Uterus (tissue), 2 donors: ENCODE data around the gene ADCY9.

Experiments used
- CTCF ChIP-seq, 4 experiments: fragments of 200-600 bp in 2 of 4; fragments of 450-650 bp in 2 of 4; sonication (generic) in 2 of 4; IDR thresholded peaks; one replicate each; pipeline ENCODE4 v1.5.1; 2016 to 2019; ENCODE audit warnings: antibody characterized with exemption in 4 of 4, mild to moderate bottlenecking in 2 of 4, moderate library complexity in 1 of 4
- POLR2A ChIP-seq, 2 donors: fragments of 450-650 bp; IDR thresholded peaks; one replicate each; pipeline ENCODE4 v1.6.1; 2016; ENCODE audit warnings: antibody characterized with exemption in 2 of 2, mild to moderate bottlenecking in 1 of 2, moderate library complexity in 1 of 2

DNA sequence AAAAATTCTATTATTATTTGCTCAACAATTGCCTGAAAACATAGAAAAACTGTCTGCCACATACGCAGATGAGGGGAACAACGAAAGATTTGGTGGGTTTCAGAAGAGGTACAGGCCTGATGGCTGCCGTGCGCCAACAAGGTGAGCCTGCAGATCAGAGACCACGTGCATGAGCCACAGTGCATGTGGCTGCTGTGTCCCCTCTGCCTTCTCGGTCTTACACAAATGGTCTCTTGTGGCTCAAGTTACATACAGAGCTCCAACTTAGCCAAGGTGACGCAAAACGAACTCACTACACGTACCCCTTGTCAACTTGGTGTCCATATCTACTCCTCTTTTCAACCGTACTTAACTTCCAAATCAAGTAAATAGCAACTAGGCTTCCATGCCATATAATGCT is 82.3 kb downstream of the ADCY9 start:
- TF ChIP-seq CTCF (IDR thresholded peaks at IDR 0.05) (no peak), POLR2A (IDR thresholded peaks at IDR 0.05) (no peak)
